Measurements from ENCODE around the gene BTF3L4. TPM values are rescaled to one million over a fixed set of nuclear protein-coding genes. Genes with fewer than 3 reads are reported as not detected.

BTF3L4 gene
- total and polyA plus RNA-seq, 7 donors, result 22.2 to 58.1 (median 42.9) TPM

- H3K9me3 ChIP-seq, result no peaks in the 10 kb centered on the region
- H3K27me3 ChIP-seq, result no peaks in the 10 kb centered on the region
- no peak for TF ChIP-seq CTCF (IDR thresholded peaks at IDR 0.05)
- peak in 1 of 4 donors; percentile 16 for TF ChIP-seq POLR2AphosphoS5 (IDR thresholded peaks at IDR 0.05)
- TF ChIP-seq POLR2A (IDR thresholded peaks at IDR 0.05), result no peak
- TF ChIP-seq EP300 (IDR thresholded peaks at IDR 0.05), result no peak
- intact Hi-C loops (cut with DNase I), result loop anchor here (5.0 to 10.0 kb wide), 3 partner anchors 83 to 265 kb away; partner anchors contain the start of genes BTF3L4, CC2D1B, ORC1 and PRPF38A
- peak overlapping the region in 1 of 4 donors; percentile 99 for H3K27ac ChIP-seq
- no peak for DNase-seq
- WGBS, 2 donors, result 68 to 87% methylated on average over 5 of the region's 5 CpGs
- H3K4me3 ChIP-seq, result no peak overlapping the region
- no peaks in the 10 kb centered on the region for H3K36me3 ChIP-seq
- peaks cover 0 to 28% (median 19%) of the 10 kb centered on the region in 4 donors for H3K4me1 ChIP-seq
These were observed 83.9 kb downstream of the BTF3L4 start for GRCh38 chr1:52139817-52140540.

Other genes starting within 250 kb of the BTF3L4 start
- gene NRDC, start 177.6 kb upstream of the BTF3L4 start, total RNA-seq, result 10 to 100 TPM; 71.0 to 91.4 (median 81.4) TPM
- 10 to 100 TPM; 34.4 to 70.6 (median 37.2) TPM for gene NRDC, start 177.6 kb upstream of the BTF3L4 start, polyA plus RNA-seq
- gene RAB3B, start 65.6 kb upstream of the BTF3L4 start, total RNA-seq, result 1 to 10 TPM; 1.5 to 4.3 (median 3.5) TPM
- 1 to 10 TPM; 1.5 to 3.2 (median 2.4) TPM for gene RAB3B, start 65.6 kb upstream of the BTF3L4 start, polyA plus RNA-seq
- gene KTI12, start 22.5 kb upstream of the BTF3L4 start, total RNA-seq, result 10 to 100 TPM in 3 of 4 donors, 1 to 10 TPM in 1; 8.2 to 15.0 (median 11.0) TPM
- 1 to 10 TPM; 4.9 to 9.6 (median 6.0) TPM for gene KTI12, start 22.5 kb upstream of the BTF3L4 start, polyA plus RNA-seq
- 10 to 100 TPM; 20.8 to 27.1 (median 26.3) TPM for gene TXNDC12, start 1.1 kb upstream of the BTF3L4 start, total RNA-seq
- 10 to 100 TPM in 2 of 3 donors, 1 to 10 TPM in 1; 9.0 to 33.3 (median 16.9) TPM for gene TXNDC12, start 1.1 kb upstream of the BTF3L4 start, polyA plus RNA-seq
- 10 to 100 TPM; 25.9 to 36.3 (median 28.8) TPM for gene ZFYVE9, start 85.8 kb downstream of the BTF3L4 start, total RNA-seq
- gene ZFYVE9, start 85.8 kb downstream of the BTF3L4 start, polyA plus RNA-seq, result 1 to 10 TPM; 4.7 to 7.2 (median 5.4) TPM